BLaER1 treated with 17β-estradiol and CSF1 and Interleukin-3, amounts not matched to agents 10 nM and 100 nM (cell line): ENCODE results near the gene H2AZ2.

Source experiments
- H3K27ac ChIP-seq, 11 experiments: shearing (Covaris generic); formaldehyde crosslinking; 2 replicates each; pipeline ENCODE4 v1.8.1; 2022
- H3K27me3 ChIP-seq, 11 experiments: shearing (Covaris generic); formaldehyde crosslinking; 2 replicates each; pipeline ENCODE4 v1.8.1; 2022
- H3K36me3 ChIP-seq, 11 experiments: shearing (Covaris generic); formaldehyde crosslinking; 2 replicates each; pipeline ENCODE4 v1.8.1; 2022
- H3K4me1 ChIP-seq, 10 experiments: shearing (Covaris generic); formaldehyde crosslinking; 2 replicates each; pipeline ENCODE4 v1.8.1; 2022
- H3K4me2 ChIP-seq, 11 experiments: shearing (Covaris generic); formaldehyde crosslinking; 2 replicates each; pipeline ENCODE4 v1.8.1; 2022
- H3K4me3 ChIP-seq, 10 experiments: shearing (Covaris generic); formaldehyde crosslinking; 2 replicates each; pipeline ENCODE4 v1.8.1; 2022
- H3K9ac ChIP-seq, 11 experiments: shearing (Covaris generic); formaldehyde crosslinking; 2 replicates each; pipeline ENCODE4 v1.8.1; 2022
- H3K9me3 ChIP-seq, 11 experiments: shearing (Covaris generic); formaldehyde crosslinking; replicated peaks in 1 of 11; 2 replicates each; pipeline ENCODE4 v1.8.1; 2022
- H4K20me1 ChIP-seq, 11 experiments: shearing (Covaris generic); formaldehyde crosslinking; 2 replicates each; pipeline ENCODE4 v1.8.1; 2022
- Cebpa-rat ChIP-seq, 11 experiments: shearing (Covaris generic); IDR thresholded peaks; 2 replicates each; pipeline ENCODE4 v1.8.1; 2022

The H2AZ2 gene

DNA sequence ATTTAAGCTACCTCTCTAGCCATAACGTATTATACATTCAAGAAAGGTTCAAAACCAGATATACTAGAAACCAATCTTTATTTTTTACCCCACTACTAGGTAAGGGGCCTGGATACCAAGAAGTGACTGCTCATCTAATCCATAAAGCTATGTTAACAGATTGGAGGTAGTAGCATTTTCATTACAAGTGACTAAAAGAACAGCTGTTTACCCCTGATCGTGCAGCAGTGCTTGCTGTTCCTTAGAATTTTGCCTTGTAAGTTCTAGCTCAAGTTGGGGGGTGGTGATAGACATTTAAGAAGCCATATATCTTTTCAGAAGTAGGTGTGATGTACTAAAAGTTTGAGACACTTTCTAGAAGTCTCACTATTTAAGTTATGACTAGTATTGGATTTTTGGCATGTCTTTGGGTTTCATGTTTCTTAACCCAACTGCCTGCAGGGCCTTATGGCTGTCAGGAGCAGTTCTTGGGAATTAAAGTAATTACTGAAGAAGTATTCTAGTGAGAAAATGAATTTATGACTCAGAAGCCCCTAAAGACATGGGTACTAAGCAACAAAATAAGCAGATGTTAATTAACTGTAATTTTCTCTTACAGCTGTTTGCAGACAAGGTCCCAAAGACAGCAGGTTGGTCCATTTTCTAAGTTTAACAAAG is 49.1 kb downstream of the H2AZ2 start:
- TF ChIP-seq Cebpa-rat (IDR thresholded peaks at IDR 0.05) = no peak
- H3K4me3 ChIP-seq = peak overlapping the region; percentile 75 to 97 (median 87)
- no peaks in the 10 kb centered on the region for H3K9me3 ChIP-seq
- peaks cover 26 to 61% (median 33%) of the 10 kb centered on the region in 10 experiments for H3K4me1 ChIP-seq
- H3K27ac ChIP-seq = peak overlapping the region in 7 of 11 experiments; percentile 98 to 100 (median 100); a peak in 11 of 22 replicates
- H3K9ac ChIP-seq = peak overlapping the region; percentile 96 to 100 (median 99)
- H3K4me2 ChIP-seq = peak overlapping the region; percentile 92 to 100 (median 96)
- H3K36me3 ChIP-seq = peaks cover 51 to 64% (median 62%) of the 10 kb centered on the region in 11 experiments
- peaks cover 61 to 71% (median 65%) of the 10 kb centered on the region in 11 experiments for H4K20me1 ChIP-seq
- H3K27me3 ChIP-seq = no peaks in the 10 kb centered on the region

DNA sequence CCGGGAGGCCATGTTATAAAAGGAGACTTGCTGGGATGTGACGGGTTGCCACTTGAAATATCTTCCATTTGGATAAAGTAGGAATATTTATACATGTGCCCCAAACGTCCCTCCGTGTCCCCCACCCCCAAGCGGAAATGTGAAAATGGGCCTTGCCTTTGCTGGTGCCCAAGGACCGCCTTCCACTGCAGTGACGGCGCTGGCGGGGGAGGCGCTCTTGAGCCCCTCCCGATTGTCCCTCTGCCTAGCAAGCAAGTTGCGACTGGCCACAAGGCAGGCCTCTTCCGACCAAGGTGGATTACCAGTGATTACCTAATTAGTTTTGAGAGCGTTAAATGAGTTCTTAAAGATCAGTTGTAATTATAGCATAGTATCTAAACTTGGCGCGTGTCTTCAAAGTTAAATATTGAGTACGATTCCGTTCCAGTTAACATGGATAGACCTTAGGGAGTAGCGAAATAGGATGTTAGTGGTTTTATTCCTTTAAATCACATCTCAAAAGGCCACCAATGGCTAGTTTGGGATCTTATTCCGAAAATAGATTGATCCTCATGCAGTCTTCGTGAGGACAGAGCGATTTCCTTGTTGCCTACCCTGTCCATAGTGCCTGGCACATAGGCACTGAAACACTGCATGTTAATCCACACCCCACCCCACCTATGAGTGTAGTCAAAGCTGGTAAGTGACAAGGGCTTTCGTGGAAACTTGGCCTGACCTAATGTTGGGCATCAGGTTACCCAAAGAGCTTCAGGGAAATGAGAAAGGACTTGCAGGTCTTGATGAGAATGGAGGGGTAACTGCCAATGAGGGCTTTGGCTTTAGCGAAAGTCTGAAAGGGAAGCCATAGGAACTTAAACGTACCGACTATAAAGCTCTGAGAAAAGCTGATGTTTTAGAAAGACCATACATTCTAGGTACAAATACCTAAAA is 50.3 kb downstream of the H2AZ2 start:
- peak overlapping the region; percentile 96 to 100 (median 99) for H3K9ac ChIP-seq
- peaks cover 49 to 59% (median 53%) of the 10 kb centered on the region in 11 experiments for H4K20me1 ChIP-seq
- H3K4me1 ChIP-seq = peaks cover 26 to 49% (median 33%) of the 10 kb centered on the region in 10 experiments
- peak overlapping the region; percentile 75 to 97 (median 87) for H3K4me3 ChIP-seq
- peak overlapping the region; percentile 97 to 100 (median 100) for H3K27ac ChIP-seq
- H3K27me3 ChIP-seq = no peaks in the 10 kb centered on the region
- H3K36me3 ChIP-seq = peaks cover 39 to 52% (median 50%) of the 10 kb centered on the region in 11 experiments
- H3K9me3 ChIP-seq = no peaks in the 10 kb centered on the region
- H3K4me2 ChIP-seq = peak overlapping the region; percentile 92 to 100 (median 96)
- TF ChIP-seq Cebpa-rat (IDR thresholded peaks at IDR 0.05) = no peak

DNA sequence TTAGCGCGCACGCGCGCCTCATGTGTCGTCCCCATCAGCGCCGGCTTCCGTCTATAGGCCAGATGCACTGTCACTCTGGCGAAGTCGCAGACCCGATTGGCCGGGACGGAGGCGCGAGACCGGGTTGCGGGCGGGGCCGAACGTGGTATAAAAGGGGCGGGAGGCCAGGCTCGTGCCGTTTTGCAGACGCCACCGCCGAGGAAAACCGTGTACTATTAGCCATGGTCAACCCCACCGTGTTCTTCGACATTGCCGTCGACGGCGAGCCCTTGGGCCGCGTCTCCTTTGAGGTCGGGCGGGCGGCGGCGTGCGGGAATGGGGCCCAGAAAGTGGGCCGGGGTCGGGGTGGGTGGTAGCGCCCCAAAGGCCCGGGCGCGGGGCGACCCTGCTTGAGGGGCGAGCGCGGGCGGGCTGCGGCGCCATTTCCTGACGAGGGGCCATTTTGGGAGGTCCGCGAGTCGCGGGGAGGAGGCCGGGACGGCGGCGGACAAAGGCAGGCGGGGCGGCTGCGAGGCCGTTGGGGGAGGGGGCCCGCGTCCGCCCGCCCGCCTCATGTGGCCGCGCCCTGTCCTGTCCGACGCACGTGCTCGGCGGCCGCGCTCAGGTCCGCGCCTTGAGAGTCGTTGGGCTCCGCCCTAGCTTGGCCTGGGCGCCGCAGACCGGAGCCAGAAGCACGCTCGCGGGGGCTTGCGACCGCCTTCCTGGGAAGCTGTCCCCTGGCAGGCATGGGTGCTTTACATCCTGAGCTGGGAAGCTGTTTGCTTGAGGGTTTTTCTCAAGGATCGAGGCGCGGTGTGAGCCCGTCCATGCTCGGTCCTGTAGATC is 51.2 kb downstream of the H2AZ2 start, which contains the start of gene PPIA:
PPIA (plus strand) TSS at position 178 of the 825 bp plus-strand sequence; CDS start at position 222, 44 bp downstream.
- no peaks in the 10 kb centered on the region for H3K27me3 ChIP-seq
- H3K4me3 ChIP-seq = peak within 1 kb of the TSS; percentile 75 to 97 (median 87)
- H3K9me3 ChIP-seq = no peaks in the 10 kb centered on the region
- H3K27ac ChIP-seq = peak within 1 kb of the TSS; percentile 97 to 100 (median 100)
- peak within 1 kb of the TSS; percentile 96 to 100 (median 99) for H3K9ac ChIP-seq
- H3K4me2 ChIP-seq = peak within 1 kb of the TSS; percentile 92 to 100 (median 96)
- peaks cover 40 to 50% (median 44%) of the 10 kb centered on the region in 11 experiments for H4K20me1 ChIP-seq
- no peak for TF ChIP-seq Cebpa-rat (IDR thresholded peaks at IDR 0.05)
- peaks cover 26 to 40% (median 33%) of the 10 kb centered on the region in 10 experiments for H3K4me1 ChIP-seq
- peaks cover 30 to 43% (median 41%) of the 10 kb centered on the region in 11 experiments for H3K36me3 ChIP-seq

DNA sequence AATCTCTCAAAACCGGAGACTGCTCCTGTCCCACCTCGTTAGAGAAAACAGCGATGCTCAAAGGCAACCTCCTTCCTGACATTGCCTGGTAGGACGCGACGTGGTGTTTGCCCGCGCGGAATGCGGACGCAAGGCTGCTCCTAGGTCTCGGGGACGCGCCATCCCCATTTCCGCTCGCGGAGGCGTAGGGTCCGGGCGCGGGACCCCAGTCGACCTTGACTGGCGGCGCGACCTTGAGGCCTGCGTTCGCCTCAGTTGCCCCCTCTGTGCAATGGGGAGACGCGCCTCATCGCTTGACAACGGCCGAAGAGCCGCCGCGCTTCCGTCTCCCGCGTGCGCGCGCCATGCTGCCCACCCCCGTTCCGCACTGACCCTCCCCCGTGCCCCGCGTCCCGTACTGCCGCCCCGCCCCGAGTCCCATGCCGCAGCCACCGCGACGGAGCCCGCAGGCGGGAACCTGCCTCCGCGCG is 51.8 kb downstream of the H2AZ2 start:
- H3K4me3 ChIP-seq = peak overlapping the region; percentile 75 to 97 (median 87)
- H3K9me3 ChIP-seq = no peaks in the 10 kb centered on the region
- H3K36me3 ChIP-seq = peaks cover 26 to 37% (median 36%) of the 10 kb centered on the region in 11 experiments
- H4K20me1 ChIP-seq = peaks cover 36 to 44% (median 38%) of the 10 kb centered on the region in 11 experiments
- TF ChIP-seq Cebpa-rat (IDR thresholded peaks at IDR 0.05) = no peak
- H3K27ac ChIP-seq = peak overlapping the region; percentile 97 to 100 (median 100); a peak in 21 of 22 replicates
- peak overlapping the region; percentile 72 to 92 (median 84) for H3K4me2 ChIP-seq
- peaks cover 26 to 39% (median 33%) of the 10 kb centered on the region in 10 experiments for H3K4me1 ChIP-seq
- H3K9ac ChIP-seq = peak overlapping the region; percentile 96 to 100 (median 99)
- H3K27me3 ChIP-seq = no peaks in the 10 kb centered on the region

DNA sequence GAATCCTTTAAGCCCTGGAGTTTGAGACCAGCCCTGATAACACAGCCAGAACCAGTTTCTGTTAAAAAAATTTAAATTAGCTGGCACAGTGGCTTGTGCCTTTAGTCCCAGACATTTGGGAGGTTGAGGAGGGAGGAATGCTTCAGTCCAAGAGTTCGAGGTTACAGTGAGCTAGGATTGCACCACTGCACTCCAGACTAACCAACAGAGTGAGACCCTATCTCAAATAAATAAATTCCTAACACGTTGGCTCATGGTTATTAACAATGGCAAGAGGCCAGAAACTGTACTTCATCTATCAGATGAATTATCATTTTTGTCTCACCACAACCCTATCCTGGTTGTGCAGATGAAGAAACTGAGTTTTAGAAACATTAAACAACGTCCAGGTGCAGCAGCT is 53.6 kb downstream of the H2AZ2 start:
- no peak overlapping the region for H3K4me2 ChIP-seq
- no peak overlapping the region for H3K9ac ChIP-seq
- H3K4me3 ChIP-seq = no peak overlapping the region
- H3K36me3 ChIP-seq = peaks cover 9 to 19% (median 18%) of the 10 kb centered on the region in 11 experiments
- no peak overlapping the region for H3K27ac ChIP-seq
- no peak for TF ChIP-seq Cebpa-rat (IDR thresholded peaks at IDR 0.05)
- no peaks in the 10 kb centered on the region for H3K9me3 ChIP-seq
- peaks cover 14 to 23% (median 22%) of the 10 kb centered on the region in 10 experiments for H3K4me1 ChIP-seq
- no peaks in the 10 kb centered on the region for H3K27me3 ChIP-seq
- H4K20me1 ChIP-seq = peaks cover 19 to 26% (median 20%) of the 10 kb centered on the region in 11 experiments

DNA sequence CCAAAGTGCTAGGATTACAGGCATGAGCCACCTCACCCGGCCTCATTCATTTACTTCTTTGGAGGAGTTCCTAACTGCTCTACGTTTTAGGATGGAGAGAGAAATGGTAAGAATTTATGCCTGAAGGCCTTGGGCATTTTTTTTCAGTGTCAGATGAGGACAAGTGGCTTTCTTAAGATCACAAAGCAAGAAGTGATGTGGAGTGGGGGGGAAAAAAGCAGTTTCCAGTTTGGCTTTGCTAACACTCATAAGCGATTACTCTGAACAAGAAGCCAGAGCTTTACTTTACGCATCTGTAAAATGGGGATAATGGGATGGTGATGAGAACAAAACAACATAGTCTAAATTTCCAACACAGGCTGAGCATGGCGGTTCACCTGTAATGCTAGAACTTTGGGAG is 54.0 kb downstream of the H2AZ2 start:
- Histone ChIP-seq H3K4me3 (no peak overlapping the region), H3K9ac (no peak overlapping the region), H4K20me1 (peaks cover 15 to 22% (median 16%) of the 10 kb centered on the region in 11 experiments), H3K36me3 (peaks cover 5 to 15% (median 14%) of the 10 kb centered on the region in 11 experiments), H3K9me3 (no peaks in the 10 kb centered on the region), H3K4me1 (peaks cover 10 to 19% (median 18%) of the 10 kb centered on the region in 10 experiments), H3K27me3 (no peaks in the 10 kb centered on the region), H3K27ac (no peak overlapping the region), H3K4me2 (no peak overlapping the region)
- no peak for TF ChIP-seq Cebpa-rat (IDR thresholded peaks at IDR 0.05)

DNA sequence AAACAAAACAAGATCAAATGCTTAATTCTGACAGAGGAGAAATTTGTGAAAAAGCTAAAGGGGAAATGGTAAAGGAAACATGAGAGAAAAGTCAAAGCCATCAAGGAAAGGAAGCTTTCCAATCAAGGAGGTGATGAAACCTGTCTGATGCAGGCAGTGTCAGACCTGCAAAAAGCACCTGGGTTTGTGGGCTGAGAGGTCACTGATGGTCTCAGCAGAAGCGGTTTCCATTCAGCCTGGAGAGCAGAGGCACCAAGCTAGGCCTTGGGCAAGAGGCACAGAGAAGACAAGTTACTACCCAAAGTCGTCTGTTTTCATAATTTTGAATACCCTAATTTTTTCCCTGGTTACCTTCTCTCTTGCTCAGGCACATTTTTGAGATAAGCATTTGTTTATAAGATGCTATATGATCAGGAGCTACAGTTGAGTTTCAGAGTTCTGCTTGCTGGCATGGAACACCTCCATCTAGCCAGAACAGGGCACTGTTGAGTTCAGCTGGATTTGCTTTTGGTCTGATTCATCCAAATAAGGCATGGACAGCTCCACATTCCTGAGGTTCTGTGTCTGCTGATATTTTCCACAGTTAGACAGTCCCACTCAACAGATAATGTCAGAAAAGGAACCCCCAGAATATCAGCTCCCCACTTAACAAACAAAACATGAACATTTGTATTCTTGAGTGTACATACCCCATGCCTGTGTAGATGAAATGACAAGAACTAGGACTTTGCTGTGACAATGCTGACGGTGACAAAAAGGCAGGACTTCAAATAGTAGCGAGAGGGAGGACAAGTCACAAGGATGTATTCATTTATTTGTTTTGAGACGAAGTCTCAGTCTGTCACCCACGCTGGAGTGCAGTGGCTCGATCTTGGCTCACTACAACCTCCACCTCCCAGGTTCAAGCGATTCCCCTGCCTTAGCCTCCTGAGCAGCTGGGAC is 56.3 kb downstream of the H2AZ2 start:
- Histone ChIP-seq H3K27me3 (no peaks in the 10 kb centered on the region), H3K4me2 (no peak overlapping the region), H3K4me1 (peaks cover 0 to 17% (median 9%) of the 10 kb centered on the region in 10 experiments; a peak in 15 of 20 replicates), H3K9me3 (no peaks in the 10 kb centered on the region), H3K36me3 (no peaks in the 10 kb centered on the region), H3K9ac (no peak overlapping the region), H3K27ac (no peak overlapping the region), H4K20me1 (no peaks in the 10 kb centered on the region), H3K4me3 (no peak overlapping the region)
- no peak for TF ChIP-seq Cebpa-rat (IDR thresholded peaks at IDR 0.05)
